HG02763 (cell line): ENCODE measurements around the gene ID1.

Source experiments
- ATAC-seq: cut with Tn5 transposase; IDR thresholded peaks from one replicate; pipeline ENCODE4 v1.9.1; 2021; ENCODE audit warnings: mild to moderate bottlenecking, moderate library complexity; ENCODE audit not compliant: unreplicated experiment

ID1 gene

GRCh38 chr20:31605031-31605901, at the start of gene ID1:
Gene ID1, plus strand, starts transcription at chr20:31605289. Its CDS starts 99 bp downstream, at chr20:31605388.
- peak; percentile 91 for ATAC-seq

- ATAC-seq: no peak
Measured at GRCh38 chr20:31559704-31560093, 45.4 kb upstream of the ID1 start.

GRCh38 chr20:31560094-31560745, 44.9 kb upstream of the ID1 start:
- ATAC-seq: no peak

- no peak for ATAC-seq
Measured at GRCh38 chr20:31560746-31561598, 44.1 kb upstream of the ID1 start.

- ATAC-seq: no peak
Measured at GRCh38 chr20:31562241-31562640, 42.8 kb upstream of the ID1 start.

GRCh38 chr20:31564284-31564683, 40.8 kb upstream of the ID1 start:
- no peak for ATAC-seq

- no peak for ATAC-seq
Measured at GRCh38 chr20:31565699-31566318, 39.3 kb upstream of the ID1 start.

- ATAC-seq: no peak
Measured at GRCh38 chr20:31566319-31566657, 38.8 kb upstream of the ID1 start.

- ATAC-seq: no peak
Measured at GRCh38 chr20:31566658-31567379, 38.3 kb upstream of the ID1 start.

GRCh38 chr20:31567380-31567720, 37.7 kb upstream of the ID1 start:
- no peak for ATAC-seq

- no peak for ATAC-seq
Measured at GRCh38 chr20:31568041-31568731, 36.9 kb upstream of the ID1 start.

- no peak for ATAC-seq
Measured at GRCh38 chr20:31568773-31569162, 36.3 kb upstream of the ID1 start.

- ATAC-seq: no peak
Measured at GRCh38 chr20:31569163-31570020, 35.7 kb upstream of the ID1 start.

- no peak for ATAC-seq
Measured at GRCh38 chr20:31570021-31570463, 35.0 kb upstream of the ID1 start.

- ATAC-seq: no peak
Measured at GRCh38 chr20:31570735-31571617, 34.1 kb upstream of the ID1 start.

GRCh38 chr20:31572042-31572700, 32.9 kb upstream of the ID1 start:
- ATAC-seq: no peak
